ENCODE measurements around the gene EVI5L.
"Not testable (repeated sequence)": the region's sequence is repeated elsewhere in the genome, so short reads cannot be mapped to it uniquely, and the experiment has no call there.

EVI5L gene

DNA sequence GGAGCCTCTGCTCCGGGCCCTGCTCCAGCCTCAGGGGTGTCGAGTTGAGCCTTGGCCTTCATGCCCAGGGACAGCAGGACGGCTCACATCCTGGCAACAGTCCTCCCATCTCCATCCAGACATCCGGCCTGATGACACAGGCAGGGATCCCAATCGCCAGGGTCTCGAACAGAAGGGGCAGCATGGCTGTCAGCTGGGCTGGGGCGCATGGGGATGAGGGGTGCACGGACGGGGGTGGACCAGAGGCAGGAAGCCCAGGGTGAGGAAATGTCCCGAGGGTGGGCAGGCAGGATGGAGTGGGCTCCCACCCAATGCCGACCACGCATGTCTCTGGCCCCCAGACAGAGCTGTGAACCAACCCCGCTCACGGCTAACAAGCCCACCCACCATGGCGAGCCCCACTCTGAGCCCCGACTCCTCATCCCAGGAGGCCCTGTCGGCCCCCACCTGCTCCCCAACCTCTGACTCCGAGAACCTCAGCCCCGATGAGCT is 16.2 kb downstream of the EVI5L start:
- no peak for DNase-seq (ENCODE audit: low read depth)

DNA sequence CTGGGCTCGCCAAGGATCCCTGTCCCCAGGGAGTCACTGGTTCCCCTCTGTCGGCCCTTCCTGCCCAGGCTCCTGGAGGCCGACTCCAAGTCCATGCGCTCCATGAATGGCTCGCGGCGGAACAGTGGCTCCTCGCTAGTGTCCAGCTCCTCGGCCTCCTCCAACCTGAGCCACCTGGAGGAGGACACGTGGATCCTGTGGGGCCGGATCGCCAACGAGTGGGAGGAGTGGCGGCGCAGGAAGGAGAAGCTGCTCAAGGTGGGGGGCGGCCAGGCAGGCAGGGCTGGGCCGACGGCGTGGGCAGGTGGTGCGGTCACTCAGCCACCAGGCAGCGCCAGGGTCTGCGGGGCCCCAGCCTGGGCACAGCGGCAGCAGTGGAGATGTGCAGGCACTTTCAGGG is 17.6 kb downstream of the EVI5L start:
- DNase-seq (ENCODE audit: low read depth) = no peak

GRCh38 chr19:7848779-7849457 is 18.9 kb downstream of the EVI5L start:
- DNase-seq (ENCODE audit: low read depth) = no peak

DNA sequence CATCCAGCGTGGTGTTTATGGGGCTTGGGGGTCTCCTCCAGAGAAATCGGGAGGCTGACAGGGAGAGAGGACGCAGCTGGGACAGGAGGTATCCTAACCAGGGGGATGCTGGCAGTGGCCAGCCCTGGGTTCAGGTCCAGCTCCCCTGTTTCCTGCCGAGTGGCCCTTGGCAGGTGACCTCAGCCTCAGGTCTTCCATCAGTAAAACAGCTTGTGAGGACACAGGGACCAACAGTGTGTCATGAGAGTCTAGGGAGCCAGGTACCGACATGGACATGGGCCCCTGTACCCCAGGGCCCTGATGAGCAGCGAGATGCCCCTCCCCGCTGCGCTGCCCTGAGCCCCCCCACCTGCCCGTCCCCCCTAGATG is 19.6 kb downstream of the EVI5L start:
- DNase-seq (ENCODE audit: low read depth) = no peak

GRCh38 chr19:7850000-7850813 is 20.2 kb downstream of the EVI5L start:
- DNase-seq (ENCODE audit: low read depth) = no peak

GRCh38 chr19:7850945-7851622 is 21.1 kb downstream of the EVI5L start:
- no peak for DNase-seq (ENCODE audit: low read depth)

DNA sequence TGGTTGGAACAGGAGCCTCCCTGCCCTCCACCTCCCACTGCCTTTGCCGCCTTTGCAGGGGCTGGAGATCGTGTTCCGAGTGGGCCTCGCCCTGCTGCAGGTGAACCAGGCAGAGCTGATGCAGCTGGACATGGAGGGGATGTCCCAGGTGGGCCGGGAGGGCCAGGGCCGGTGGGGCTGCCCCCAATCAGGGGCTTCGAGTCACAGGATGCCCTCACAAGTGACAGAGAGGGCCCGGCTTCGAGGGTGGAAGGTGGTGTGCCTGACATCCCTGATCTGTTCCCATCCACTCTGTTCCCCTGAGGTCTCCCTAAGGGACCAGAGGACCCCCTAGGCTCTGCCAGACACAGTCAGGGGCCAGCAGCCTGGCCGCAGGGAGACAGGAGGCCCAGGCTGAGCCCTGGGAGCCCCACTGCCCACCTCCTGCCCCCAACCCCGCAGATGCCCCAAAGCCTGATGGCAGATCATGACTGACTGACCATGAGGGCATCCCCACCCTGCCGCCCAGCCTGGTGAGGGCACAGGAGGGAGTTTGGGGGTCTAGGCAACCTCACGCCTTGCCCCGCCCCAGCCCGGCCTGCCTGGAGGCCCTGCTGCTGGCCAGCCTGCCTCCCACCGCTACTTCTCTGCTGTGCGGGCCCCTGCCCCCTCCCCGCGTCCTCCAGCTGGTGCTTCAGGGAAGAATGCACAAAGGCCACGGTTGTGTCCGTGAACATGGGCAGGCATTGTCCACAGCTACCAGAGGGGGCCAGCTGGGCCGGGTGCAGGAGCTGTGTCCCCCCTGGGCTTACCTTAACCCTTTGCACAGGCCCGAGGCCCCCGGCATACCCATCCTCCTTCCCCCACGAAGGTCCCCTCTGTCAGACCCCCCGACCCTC is 21.8 kb downstream of the EVI5L start:
- DNase-seq (ENCODE audit: low read depth) = no peak

GRCh38 chr19:7852851-7853769 is 23.1 kb downstream of the EVI5L start:
- DNase-seq (ENCODE audit: low read depth) = peak; percentile 59

GRCh38 chr19:7853770-7854128 is 23.7 kb downstream of the EVI5L start:
- DNase-seq (ENCODE audit: low read depth) = no peak

GRCh38 chr19:7855426-7856108 is 25.5 kb downstream of the EVI5L start:
- DNase-seq (ENCODE audit: low read depth) = no peak

GRCh38 chr19:7856109-7856591 is 26.1 kb downstream of the EVI5L start:
- DNase-seq (ENCODE audit: low read depth) = no peak

- no peak for DNase-seq (ENCODE audit: low read depth)
Measured at GRCh38 chr19:7856679-7857663, 27.0 kb downstream of the EVI5L start.

DNA sequence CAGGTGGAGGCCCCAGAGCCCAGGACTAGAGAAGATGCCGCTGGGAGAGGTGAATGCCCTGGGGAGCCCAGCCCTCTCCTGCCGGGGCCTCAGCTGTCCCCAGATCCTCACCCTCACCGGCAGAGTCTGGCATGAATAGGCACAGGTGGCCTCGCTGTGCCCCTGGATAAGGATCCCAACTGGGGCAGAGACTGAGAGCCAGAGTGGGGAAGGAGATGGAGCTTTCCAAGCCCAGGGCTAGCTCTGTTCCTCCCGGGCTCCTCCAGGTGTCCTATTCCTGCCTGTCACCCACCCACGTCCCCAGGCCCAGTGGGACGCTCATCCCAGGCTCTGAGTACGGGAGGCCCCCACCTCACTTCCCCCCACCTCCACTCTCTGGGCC is 27.7 kb downstream of the EVI5L start:
- no peak for DNase-seq (ENCODE audit: low read depth)

- DNase-seq (ENCODE audit: low read depth) = no peak
Measured at GRCh38 chr19:7858109-7858770, 28.2 kb downstream of the EVI5L start.

DNA sequence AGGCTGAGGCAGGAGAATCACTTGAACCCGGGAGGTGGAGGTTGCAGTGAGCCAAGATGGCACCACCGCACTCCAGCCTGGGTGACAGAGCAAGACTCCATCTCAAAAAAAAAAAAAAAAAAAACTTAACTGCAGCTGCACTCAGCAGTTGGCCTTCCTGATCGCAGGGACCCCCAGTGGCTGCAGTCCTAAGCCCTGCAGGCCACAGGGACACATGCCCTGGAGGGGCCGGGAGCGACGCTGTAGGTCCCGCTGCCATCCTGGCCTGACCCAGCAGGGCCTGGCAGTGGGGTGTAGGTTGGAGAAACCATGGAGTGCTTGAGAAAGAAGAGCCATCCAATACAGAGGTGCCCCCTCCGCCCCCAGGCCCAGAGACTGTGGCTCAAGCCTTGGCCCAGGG is 29.1 kb downstream of the EVI5L start:
- not testable (repeated sequence) for DNase-seq (ENCODE audit: low read depth)

GRCh38 chr19:7859831-7860713 is 30.1 kb downstream of the EVI5L start:
- no peak for DNase-seq (ENCODE audit: low read depth)
